HG03442 (cell line): ENCODE data around the gene PTP4A2.
A peak's percentile ranks its signal among the peaks of the same experiment; 100 is the strongest.

Experiments used
- ATAC-seq: cut with Tn5 transposase; IDR thresholded peaks from one replicate; pipeline ENCODE4 v1.9.1; 2021; ENCODE audit warnings: mild to moderate bottlenecking, moderate library complexity; ENCODE audit not compliant: unreplicated experiment

PTP4A2 gene

DNA sequence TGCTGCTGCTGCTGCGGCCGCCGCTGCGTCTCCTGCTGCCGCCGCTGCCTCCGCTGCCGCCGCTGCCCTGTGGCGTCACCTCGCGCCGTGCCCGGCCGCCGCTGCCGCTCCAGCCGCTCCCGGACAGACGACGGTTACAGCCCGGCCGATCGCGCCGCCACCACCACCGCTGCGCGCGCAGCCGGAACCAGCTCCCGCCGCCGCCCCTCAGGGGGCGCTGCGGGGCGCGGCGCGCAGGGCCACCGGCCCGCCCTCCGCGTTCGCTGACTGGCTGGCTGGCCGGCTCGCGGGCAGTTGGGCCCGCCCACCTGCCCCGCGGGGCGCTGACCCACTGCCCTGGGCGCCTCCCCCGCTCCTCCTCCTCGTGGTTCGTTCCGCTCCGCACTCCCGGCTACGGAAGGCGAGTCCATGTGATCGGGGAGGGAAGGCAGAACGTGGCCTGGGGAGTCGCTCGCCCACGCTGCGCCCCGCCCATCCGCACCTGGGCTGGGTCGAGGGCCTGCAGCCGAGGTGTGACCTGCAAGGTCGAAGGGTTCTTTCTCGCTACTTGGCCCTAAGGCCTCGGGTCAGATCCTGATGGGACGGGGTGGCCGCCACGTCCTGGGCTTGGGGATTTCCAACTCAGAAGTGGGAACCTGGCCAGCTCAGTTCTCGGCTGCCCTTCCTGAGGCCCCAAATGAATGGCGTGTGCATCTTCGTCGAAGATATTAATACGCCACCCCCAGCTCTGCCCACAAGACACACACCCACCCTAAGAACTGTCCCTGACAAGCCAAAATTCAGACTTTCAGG lies at the start of gene PTP4A2:
Gene PTP4A2, minus strand, starts transcription at position 185 of the 792 bp plus-strand sequence. CDS start 19,303 bp downstream, outside the sequence.
- peak; percentile 74 for ATAC-seq

DNA sequence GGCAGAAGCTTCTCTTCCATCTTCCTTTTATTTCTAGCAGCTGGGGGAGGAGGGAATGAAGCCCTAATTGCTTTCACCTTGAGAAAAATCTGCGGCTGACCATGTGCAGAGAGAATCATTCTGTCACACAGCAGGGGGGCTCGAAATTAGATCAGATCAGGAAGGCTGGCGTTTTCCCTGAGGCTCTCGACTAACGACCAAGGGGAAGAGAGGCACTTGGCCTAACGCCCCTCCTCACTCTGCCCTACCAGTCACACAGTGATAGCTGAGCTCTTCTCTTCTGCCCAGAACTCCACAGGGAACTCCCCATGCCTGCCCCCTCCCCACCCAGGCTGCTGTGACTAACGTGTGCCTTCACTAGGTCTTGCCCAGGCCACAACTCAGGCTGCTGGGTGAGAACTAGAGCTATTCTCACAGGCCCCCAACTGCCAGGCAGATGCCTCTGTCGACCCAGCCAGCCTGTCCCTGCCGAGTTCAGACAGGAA lies 49.0 kb upstream of the PTP4A2 start:
- no peak for ATAC-seq

- ATAC-seq, result peak; percentile 58
These were observed 47.3 kb upstream of the PTP4A2 start for GRCh38 chr1:31985430-31985829.

GRCh38 chr1:31984419-31985347 lies 46.5 kb upstream of the PTP4A2 start:
- ATAC-seq, result no peak

- no peak for ATAC-seq
These were observed 43.8 kb upstream of the PTP4A2 start for GRCh38 chr1:31981972-31982371.

- no peak for ATAC-seq
These were observed 43.3 kb upstream of the PTP4A2 start for GRCh38 chr1:31981456-31981839.

DNA sequence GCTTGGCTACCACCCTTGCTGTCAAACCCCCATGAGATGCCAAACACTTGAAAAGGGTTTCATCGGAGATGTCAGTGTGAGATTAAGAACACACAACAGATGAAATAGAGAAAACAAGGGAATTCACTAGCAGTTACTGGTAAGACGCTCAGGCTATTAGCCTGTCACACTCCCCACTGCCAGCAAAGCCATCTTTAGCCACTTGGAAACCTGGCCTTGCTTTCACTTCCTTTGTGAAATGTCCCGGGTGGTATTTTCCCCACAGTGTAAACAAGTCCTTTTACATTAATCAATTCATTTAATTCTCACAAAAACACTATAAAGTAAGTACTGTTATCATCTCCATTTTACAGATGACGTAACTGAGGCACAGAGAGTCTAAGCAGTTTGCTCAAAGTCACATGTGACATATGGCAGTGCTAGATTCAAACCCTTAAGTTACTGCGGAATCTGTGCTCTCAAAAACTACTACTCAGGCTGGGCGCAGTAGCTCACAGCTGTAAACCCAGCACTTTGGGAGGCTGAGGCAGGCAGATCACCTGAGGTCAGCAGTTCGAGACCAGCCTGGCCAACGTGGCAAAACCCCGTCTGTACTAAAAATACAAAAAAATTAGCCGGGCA lies 42.8 kb upstream of the PTP4A2 start:
- ATAC-seq, result peak; percentile 53

- ATAC-seq, result no peak
These were observed 40.8 kb upstream of the PTP4A2 start for GRCh38 chr1:31978843-31979400.

GRCh38 chr1:31977385-31978131 lies 39.4 kb upstream of the PTP4A2 start:
- no peak for ATAC-seq

- ATAC-seq, result no peak
These were observed 38.2 kb upstream of the PTP4A2 start for GRCh38 chr1:31976401-31976800.

- ATAC-seq, result no peak
These were observed 32.7 kb upstream of the PTP4A2 start for GRCh38 chr1:31970873-31971272.

- no peak for ATAC-seq
These were observed 23.4 kb upstream of the PTP4A2 start for GRCh38 chr1:31961536-31961935.

DNA sequence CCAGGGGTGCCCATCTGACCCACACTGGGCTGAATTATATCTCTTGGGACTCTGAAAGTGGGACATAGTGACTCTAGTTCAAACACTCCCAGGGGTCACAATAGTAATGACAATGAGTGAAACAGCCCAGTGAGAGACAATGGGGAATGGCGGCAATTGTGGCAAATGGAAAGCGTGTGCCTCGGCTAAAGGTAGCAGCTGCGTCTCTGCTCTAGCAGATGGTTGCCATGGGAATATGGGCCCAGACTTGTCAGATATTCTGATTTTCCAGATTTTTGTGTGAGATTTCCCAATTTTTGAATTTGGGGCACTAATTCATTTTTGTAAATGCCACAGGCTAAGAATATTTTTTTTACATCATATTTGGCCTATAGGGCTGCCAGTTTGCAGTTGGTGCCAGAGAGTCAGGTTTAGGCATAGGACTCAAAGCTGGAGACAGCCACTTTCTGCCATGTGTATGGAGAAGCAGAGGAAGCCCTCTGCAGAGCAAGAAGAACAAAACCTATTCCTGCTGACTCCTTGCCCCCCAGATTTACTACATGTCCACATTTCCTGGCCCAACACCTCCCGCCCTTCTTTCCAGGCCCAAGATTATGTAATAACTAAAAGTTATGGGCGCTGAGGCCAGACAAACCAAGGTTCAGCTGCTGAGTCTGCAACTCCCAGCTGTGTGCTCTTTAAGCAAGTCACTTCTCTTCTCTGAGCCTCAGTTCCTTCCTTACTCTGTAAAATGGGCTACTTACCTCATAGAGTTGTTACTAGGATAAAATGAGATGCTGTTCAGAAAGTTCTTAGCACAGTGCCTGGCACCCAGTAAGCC lies 21.6 kb upstream of the PTP4A2 start:
- ATAC-seq, result no peak

- ATAC-seq, result no peak
These were observed 19.8 kb upstream of the PTP4A2 start for GRCh38 chr1:31957701-31958674.

DNA sequence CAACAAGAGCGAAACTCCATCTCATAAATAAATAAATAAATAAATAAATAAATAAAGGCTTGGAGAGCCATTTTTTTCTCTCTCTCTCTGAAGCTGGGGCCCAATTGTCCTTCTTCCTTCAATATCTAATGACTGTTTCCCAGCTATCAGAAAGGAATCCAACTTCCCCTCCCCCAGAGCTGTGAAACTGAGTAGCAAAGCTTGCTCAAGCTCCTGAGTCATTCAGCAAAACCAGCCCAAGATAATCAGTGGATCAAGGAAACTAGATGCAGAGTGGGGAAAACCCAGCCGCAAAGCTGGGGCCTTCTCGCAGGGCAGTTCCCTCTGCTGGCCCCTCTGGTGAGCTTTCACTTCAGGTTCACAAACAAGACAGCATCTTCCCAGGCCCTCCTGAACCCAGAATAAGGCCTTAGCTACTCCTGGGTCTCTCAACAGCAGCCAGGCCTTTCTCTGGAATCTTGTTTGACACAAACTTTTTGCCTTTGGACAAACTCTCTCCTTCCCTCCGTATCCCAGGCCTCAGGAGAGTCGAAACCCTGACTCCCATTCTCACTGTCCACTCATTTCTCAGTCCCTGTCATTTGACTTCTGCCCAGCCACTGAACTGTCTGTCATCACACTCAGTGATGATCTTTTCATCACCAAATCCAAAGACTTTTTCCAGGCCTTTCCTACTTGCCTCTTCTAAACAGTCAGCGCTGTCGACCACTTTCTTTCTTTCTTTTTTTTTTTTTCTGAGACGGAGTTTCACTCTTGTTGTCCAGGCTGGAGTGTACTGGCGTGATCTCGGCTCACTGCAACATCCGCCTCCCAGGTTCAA lies 18.0 kb upstream of the PTP4A2 start:
- ATAC-seq, result peak; percentile 70

DNA sequence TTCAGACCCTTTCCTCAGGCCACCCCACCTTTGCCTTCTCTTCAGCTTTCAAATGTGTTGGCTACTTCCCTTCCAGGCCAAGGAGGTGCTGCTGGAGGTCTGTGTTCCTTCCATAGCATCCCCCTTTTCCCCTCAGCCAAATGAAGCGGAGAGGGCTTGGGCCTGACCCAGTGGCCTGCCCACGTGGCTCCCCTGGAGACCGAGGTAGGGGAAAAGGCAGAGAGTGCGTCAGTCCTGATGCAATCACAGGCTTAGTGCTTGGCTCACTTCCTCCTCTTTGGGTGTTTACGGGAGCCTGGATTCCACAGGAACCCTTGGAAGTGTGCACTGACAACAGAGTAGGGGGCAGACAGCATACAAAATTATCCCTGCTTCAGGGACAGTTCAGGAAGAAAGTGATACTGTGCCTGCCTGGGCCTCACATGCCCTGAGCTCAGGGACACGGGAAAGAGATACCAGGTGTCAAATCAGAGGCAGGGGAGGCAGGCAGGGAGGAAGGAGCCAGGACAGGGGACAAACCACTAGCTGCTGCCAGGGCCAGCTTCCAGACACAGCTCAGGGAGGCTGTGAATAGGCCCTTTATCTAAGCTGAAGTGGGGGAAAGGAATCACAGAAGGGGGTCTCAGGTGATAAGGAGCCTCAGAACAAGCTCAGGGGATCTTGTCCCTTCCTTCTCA lies 16.6 kb upstream of the PTP4A2 start:
- no peak for ATAC-seq

- no peak for ATAC-seq
These were observed 14.7 kb upstream of the PTP4A2 start for GRCh38 chr1:31952825-31953220.
